Measurements from ENCODE around the gene INO80. TPM values are rescaled to one million over a fixed set of nuclear protein-coding genes. Genes with fewer than 3 reads are reported as not detected.

INO80 gene
- total and polyA plus RNA-seq, 2 donors (not counting 1 experiment from before 2014, with no cell fraction given), result 5.7 to 34.0 TPM

- no peaks in the 10 kb centered on the region for H3K9me3 ChIP-seq (ENCODE audit: control insufficient read depth, insufficient read depth, low read depth, low read length)
- no peaks in the 10 kb centered on the region for H3K79me2 ChIP-seq (ENCODE audit: control insufficient read depth, insufficient read depth, low read length)
- no peak overlapping the region for H2AFZ ChIP-seq (ENCODE audit: low read length)
- no peaks in the 10 kb centered on the region for H4K20me1 ChIP-seq (ENCODE audit: control insufficient read depth, extremely low read depth, insufficient read depth, low read length)
- H3K36me3 ChIP-seq (ENCODE audit: control insufficient read depth, insufficient read depth, low read length), result peaks cover 2% of the 10 kb centered on the region
- no peak overlapping the region for H3K27ac ChIP-seq (ENCODE audit: insufficient read depth, low read length)
- TF ChIP-seq EZH2 (IDR thresholded peaks at IDR 0.05; ENCODE audit: low read length, missing control alignments) (no peak), CTCF (conservative IDR thresholded peaks at IDR 0.05 in 1 of 2, IDR thresholded peaks at IDR 0.05 in 1 of 2; ENCODE audit: low read depth in 1 of 2, low read length in 2 of 2) (no peak)
- no peak overlapping the region for H3K4me2 ChIP-seq (ENCODE audit: extremely low read depth, insufficient read depth, low read length)
- H3K27me3 ChIP-seq (ENCODE audit: control insufficient read depth, insufficient read depth, low read length), result no peaks in the 10 kb centered on the region
- no peak overlapping the region for H3K4me3 ChIP-seq (replicated peaks in 1 of 4; ENCODE audit: control extremely low read depth in 1 of 4, insufficient read depth in 1 of 4, low read depth in 3 of 4, low read length in 4 of 4)
- no peak overlapping the region for H3K9ac ChIP-seq (ENCODE audit: insufficient read depth, low read length)
- peaks cover 10% of the 10 kb centered on the region for H3K4me1 ChIP-seq (ENCODE audit: control insufficient read depth, extremely low read depth, insufficient read depth, low read length)
- DNase-seq (ENCODE audit: low read depth in 2 of 2), result no peak
These were observed 96.9 kb downstream of the INO80 start for GRCh38 chr15:41019174-41019573.

GRCh38 chr15:41018534-41018933 lies 97.5 kb downstream of the INO80 start:
- Histone ChIP-seq H3K36me3 (ENCODE audit: control insufficient read depth, insufficient read depth, low read length) (peaks cover 2% of the 10 kb centered on the region), H3K9me3 (ENCODE audit: control insufficient read depth, insufficient read depth, low read depth, low read length) (no peaks in the 10 kb centered on the region), H3K79me2 (ENCODE audit: control insufficient read depth, insufficient read depth, low read length) (no peaks in the 10 kb centered on the region), H3K27me3 (ENCODE audit: control insufficient read depth, insufficient read depth, low read length) (no peaks in the 10 kb centered on the region), H3K27ac (ENCODE audit: insufficient read depth, low read length) (no peak overlapping the region), H3K4me2 (ENCODE audit: extremely low read depth, insufficient read depth, low read length) (no peak overlapping the region), H3K9ac (ENCODE audit: insufficient read depth, low read length) (no peak overlapping the region), H3K4me1 (ENCODE audit: control insufficient read depth, extremely low read depth, insufficient read depth, low read length) (peaks cover 9% of the 10 kb centered on the region), H2AFZ (ENCODE audit: low read length) (no peak overlapping the region), H3K4me3 (replicated peaks in 1 of 4; ENCODE audit: control extremely low read depth in 1 of 4, insufficient read depth in 1 of 4, low read depth in 3 of 4, low read length in 4 of 4) (no peak overlapping the region), H4K20me1 (ENCODE audit: control insufficient read depth, extremely low read depth, insufficient read depth, low read length) (no peaks in the 10 kb centered on the region)
- TF ChIP-seq EZH2 (IDR thresholded peaks at IDR 0.05; ENCODE audit: low read length, missing control alignments) (no peak), CTCF (conservative IDR thresholded peaks at IDR 0.05 in 1 of 2, IDR thresholded peaks at IDR 0.05 in 1 of 2; ENCODE audit: low read depth in 1 of 2, low read length in 2 of 2) (peak; percentile 21 to 32)
- DNase-seq (ENCODE audit: low read depth in 2 of 2), result peak; percentile 48 to 62

- Histone ChIP-seq H3K27ac (ENCODE audit: insufficient read depth, low read length) (no peak overlapping the region), H3K27me3 (ENCODE audit: control insufficient read depth, insufficient read depth, low read length) (no peaks in the 10 kb centered on the region), H2AFZ (ENCODE audit: low read length) (no peak overlapping the region), H3K36me3 (ENCODE audit: control insufficient read depth, insufficient read depth, low read length) (peaks cover 2% of the 10 kb centered on the region), H3K4me1 (ENCODE audit: control insufficient read depth, extremely low read depth, insufficient read depth, low read length) (peaks cover 5% of the 10 kb centered on the region), H3K4me2 (ENCODE audit: extremely low read depth, insufficient read depth, low read length) (peak overlapping the region; percentile 33), H3K4me3 (replicated peaks in 1 of 4; ENCODE audit: control extremely low read depth in 1 of 4, insufficient read depth in 1 of 4, low read depth in 3 of 4, low read length in 4 of 4) (no peak overlapping the region), H3K9me3 (ENCODE audit: control insufficient read depth, insufficient read depth, low read depth, low read length) (no peaks in the 10 kb centered on the region), H3K79me2 (ENCODE audit: control insufficient read depth, insufficient read depth, low read length) (no peaks in the 10 kb centered on the region), H3K9ac (ENCODE audit: insufficient read depth, low read length) (no peak overlapping the region), H4K20me1 (ENCODE audit: control insufficient read depth, extremely low read depth, insufficient read depth, low read length) (no peaks in the 10 kb centered on the region)
- DNase-seq (ENCODE audit: low read depth in 2 of 2), result peak in 1 of 2 donors; percentile 46
- no peak for TF ChIP-seq EZH2 (IDR thresholded peaks at IDR 0.05; ENCODE audit: low read length, missing control alignments)
- no peak for TF ChIP-seq CTCF (conservative IDR thresholded peaks at IDR 0.05 in 1 of 2, IDR thresholded peaks at IDR 0.05 in 1 of 2; ENCODE audit: low read depth in 1 of 2, low read length in 2 of 2)
These were observed 98.9 kb downstream of the INO80 start for GRCh38 chr15:41017066-41017735.

Measured in fibroblast of lung (primary cell).